Measurements from ENCODE around the gene SP6. TPM values are rescaled to one million over a fixed set of nuclear protein-coding genes. Genes with fewer than 3 reads are reported as not detected.

Gene SP6
- total RNA-seq, 4 donors from 2014 or later, result 1.1 to 6.4 (median 3.8) TPM

DNA sequence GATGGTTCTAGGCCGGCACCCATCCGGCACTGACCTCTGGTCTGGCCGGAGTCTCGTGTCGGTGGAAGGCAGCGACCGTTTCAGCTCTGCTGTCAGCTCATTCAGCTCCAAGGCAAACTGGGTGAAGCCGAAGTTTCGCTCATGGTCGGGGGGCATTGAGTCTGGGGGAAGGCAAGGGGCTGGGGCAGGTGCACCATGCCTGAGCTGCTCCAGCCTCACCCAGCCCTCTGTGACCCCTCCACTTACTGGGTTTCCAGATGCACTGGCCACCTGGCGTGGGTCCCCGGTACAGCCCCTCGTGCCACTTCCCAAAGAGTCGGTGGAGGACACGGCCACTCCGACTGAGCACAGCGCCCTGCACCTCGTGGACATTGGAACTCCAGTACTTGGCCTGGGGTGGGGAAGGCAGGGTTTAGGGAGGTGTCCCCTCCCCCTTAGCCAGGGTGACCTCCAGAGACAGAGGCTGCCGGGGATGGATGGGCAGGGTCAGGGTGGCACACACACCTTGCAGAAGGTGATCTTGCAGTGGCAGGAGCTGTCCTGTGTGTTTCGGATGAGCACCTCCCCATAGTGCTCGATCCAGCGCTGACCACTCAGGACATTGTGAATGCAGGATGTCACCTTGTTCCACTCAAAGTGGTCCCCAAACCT lies 42.0 kb downstream of the SP6 start:
- intact Hi-C loops (cut with DNase I), result loop anchor here (10.0 kb wide), 1 partner anchor 114 kb away; the partner anchor contains the start of gene TBKBP1
- no peak for DNase-seq
- H3K4me1 ChIP-seq, result peaks cover 0 to 28% (median 17%) of the 10 kb centered on the region in 3 donors
- no peak overlapping the region for H3K4me3 ChIP-seq
- H3K9me3 ChIP-seq, result no peaks in the 10 kb centered on the region
- no peaks in the 10 kb centered on the region for H3K27me3 ChIP-seq
- WGBS, 2 donors, result 75 to 87% methylated on average over 2 to 10 of the region's 22 CpGs
- H3K36me3 ChIP-seq, result peaks cover 0 to 68% (median 14%) of the 10 kb centered on the region in 3 donors
- TF ChIP-seq POLR2A (IDR thresholded peaks at IDR 0.05), result no peak
- TF ChIP-seq, protein P1, sequence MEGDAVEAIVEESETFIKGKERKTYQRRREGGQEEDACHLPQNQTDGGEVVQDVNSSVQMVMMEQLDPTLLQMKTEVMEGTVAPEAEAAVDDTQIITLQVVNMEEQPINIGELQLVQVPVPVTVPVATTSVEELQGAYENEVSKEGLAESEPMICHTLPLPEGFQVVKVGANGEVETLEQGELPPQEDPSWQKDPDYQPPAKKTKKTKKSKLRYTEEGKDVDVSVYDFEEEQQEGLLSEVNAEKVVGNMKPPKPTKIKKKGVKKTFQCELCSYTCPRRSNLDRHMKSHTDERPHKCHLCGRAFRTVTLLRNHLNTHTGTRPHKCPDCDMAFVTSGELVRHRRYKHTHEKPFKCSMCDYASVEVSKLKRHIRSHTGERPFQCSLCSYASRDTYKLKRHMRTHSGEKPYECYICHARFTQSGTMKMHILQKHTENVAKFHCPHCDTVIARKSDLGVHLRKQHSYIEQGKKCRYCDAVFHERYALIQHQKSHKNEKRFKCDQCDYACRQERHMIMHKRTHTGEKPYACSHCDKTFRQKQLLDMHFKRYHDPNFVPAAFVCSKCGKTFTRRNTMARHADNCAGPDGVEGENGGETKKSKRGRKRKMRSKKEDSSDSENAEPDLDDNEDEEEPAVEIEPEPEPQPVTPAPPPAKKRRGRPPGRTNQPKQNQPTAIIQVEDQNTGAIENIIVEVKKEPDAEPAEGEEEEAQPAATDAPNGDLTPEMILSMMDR (IDR thresholded peaks at IDR 0.05), result no peak
- H3K27ac ChIP-seq, result peak overlapping the region in 2 of 4 donors; percentile 81

DNA sequence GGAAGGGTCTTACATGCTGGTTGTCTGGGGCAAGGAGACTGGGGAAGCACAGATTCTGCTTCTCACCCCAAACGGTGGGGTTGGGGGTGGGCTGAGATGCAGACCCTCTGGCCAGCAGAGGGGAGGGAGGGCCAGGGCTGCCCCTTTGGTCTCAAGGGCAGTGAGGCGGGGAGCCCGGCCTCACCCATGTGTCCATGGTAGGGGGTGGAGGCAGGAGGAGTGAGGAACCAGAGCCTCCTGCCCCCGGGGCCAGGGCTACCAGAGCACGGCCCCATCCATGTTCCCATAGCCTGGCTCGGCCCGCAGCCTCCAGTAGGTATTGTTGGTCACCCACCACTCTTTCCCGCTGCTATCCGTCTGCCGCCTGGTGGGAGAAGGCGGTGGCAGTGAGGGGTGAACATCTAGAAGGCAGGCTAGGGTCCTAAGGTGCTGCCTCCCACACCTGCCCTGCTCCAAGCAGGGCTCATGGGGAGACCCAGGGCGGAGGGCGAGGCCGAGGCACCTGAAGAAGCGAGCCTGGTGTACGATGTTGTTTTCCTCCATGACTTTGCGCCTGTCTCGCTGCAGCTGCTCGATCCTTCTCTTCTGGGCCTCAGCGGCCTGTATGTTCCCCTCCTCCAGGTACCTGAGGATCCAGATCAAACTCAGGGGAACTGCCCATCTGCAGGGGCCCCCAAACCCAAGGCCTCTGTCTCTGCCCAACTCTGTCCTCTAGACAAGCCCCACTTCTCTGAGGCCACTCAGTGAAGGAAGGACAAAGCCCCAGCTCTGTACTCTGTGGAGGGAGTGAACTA lies 42.7 kb downstream of the SP6 start:
- Histone ChIP-seq H3K27me3 (no peaks in the 10 kb centered on the region), H3K36me3 (peaks cover 0 to 61% (median 13%) of the 10 kb centered on the region in 3 donors), H3K4me3 (no peak overlapping the region), H3K27ac (no peak overlapping the region), H3K4me1 (peaks cover 0 to 28% (median 17%) of the 10 kb centered on the region in 3 donors), H3K9me3 (no peaks in the 10 kb centered on the region)
- TF ChIP-seq POLR2A (IDR thresholded peaks at IDR 0.05), result no peak
- TF ChIP-seq, protein P1 (IDR thresholded peaks at IDR 0.05), result no peak
- no peak for DNase-seq
- WGBS, 2 donors, result 90 to 91% methylated on average over 9 to 11 of the region's 20 CpGs
- intact Hi-C loops (cut with DNase I), result loop anchor here (10.0 kb wide), 1 partner anchor 113 kb away; the partner anchor contains the start of gene TBKBP1

GRCh38 chr17:47807421-47807820 lies 43.5 kb downstream of the SP6 start:
- Histone ChIP-seq H3K27ac (no peak overlapping the region), H3K27me3 (no peaks in the 10 kb centered on the region), H3K4me1 (peaks cover 0 to 28% (median 17%) of the 10 kb centered on the region in 3 donors), H3K36me3 (peaks cover 0 to 52% (median 13%) of the 10 kb centered on the region in 3 donors), H3K9me3 (no peaks in the 10 kb centered on the region), H3K4me3 (no peak overlapping the region)
- WGBS, 2 donors, result 96% methylated on average over 10 of the region's 11 CpGs; no CpG with 5 or more reads in 1 of the 2 donors
- intact Hi-C loops (cut with DNase I), result loop anchor here (10.0 kb wide), 1 partner anchor 113 kb away; the partner anchor contains the start of gene TBKBP1
- no peak for DNase-seq
- no peak for TF ChIP-seq POLR2A (IDR thresholded peaks at IDR 0.05)
- TF ChIP-seq, protein P1 (IDR thresholded peaks at IDR 0.05), result no peak

- intact Hi-C loops (cut with DNase I), result loop anchor here (10.0 kb wide), 1 partner anchor 112 kb away; the partner anchor contains the start of gene TBKBP1
- WGBS, 2 donors, result 88 to 89% methylated on average over 9 of the region's 9 CpGs
- Histone ChIP-seq H3K9me3 (no peaks in the 10 kb centered on the region), H3K36me3 (peaks cover 0 to 47% (median 13%) of the 10 kb centered on the region in 3 donors), H3K4me1 (peaks cover 0 to 28% (median 17%) of the 10 kb centered on the region in 3 donors), H3K27ac (no peak overlapping the region), H3K4me3 (no peak overlapping the region), H3K27me3 (peaks cover 0 to 5% (median 0%) of the 10 kb centered on the region in 4 donors)
- no peak for DNase-seq
- no peak for TF ChIP-seq POLR2A (IDR thresholded peaks at IDR 0.05)
- TF ChIP-seq, protein P1 (IDR thresholded peaks at IDR 0.05), result no peak
Measured at GRCh38 chr17:47806913-47807255, 44.1 kb downstream of the SP6 start.
